ENCODE data around the gene SYCP2. TPM values are rescaled to one million over a fixed set of nuclear protein-coding genes. Genes with fewer than 3 reads are reported as not detected.

Gene SYCP2
- total and polyA plus RNA-seq, 7 donors, result 0.50 to 7.8 (median 1.6) TPM

DNA sequence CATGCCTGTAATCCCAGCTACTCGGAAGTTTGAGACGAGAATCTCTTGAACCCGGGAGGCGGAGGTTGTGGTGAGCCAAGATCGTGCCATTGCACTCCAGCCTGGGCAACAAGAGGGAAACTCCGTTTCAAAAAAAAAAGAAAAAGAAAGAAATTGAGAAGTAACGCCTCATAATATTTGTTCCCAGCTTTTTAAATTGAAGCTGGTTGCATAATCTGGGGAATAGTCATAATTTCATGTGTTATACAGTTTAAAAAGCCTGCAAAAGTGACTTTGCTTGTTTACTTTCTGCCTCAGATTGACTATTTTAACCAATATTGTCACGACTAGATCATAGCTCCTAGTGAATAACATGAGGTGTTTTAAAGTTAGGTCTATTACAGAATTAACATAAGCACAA lies 13.9 kb upstream of the SYCP2 start:
- no peak for TF ChIP-seq POLR2A (IDR thresholded peaks at IDR 0.05)
- TF ChIP-seq, protein P1, sequence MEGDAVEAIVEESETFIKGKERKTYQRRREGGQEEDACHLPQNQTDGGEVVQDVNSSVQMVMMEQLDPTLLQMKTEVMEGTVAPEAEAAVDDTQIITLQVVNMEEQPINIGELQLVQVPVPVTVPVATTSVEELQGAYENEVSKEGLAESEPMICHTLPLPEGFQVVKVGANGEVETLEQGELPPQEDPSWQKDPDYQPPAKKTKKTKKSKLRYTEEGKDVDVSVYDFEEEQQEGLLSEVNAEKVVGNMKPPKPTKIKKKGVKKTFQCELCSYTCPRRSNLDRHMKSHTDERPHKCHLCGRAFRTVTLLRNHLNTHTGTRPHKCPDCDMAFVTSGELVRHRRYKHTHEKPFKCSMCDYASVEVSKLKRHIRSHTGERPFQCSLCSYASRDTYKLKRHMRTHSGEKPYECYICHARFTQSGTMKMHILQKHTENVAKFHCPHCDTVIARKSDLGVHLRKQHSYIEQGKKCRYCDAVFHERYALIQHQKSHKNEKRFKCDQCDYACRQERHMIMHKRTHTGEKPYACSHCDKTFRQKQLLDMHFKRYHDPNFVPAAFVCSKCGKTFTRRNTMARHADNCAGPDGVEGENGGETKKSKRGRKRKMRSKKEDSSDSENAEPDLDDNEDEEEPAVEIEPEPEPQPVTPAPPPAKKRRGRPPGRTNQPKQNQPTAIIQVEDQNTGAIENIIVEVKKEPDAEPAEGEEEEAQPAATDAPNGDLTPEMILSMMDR (IDR thresholded peaks at IDR 0.05), result no peak
- TF ChIP-seq EP300 (IDR thresholded peaks at IDR 0.05), result no peak
- TF ChIP-seq POLR2AphosphoS5 (IDR thresholded peaks at IDR 0.05), result no peak
- no peak for DNase-seq
- H3K4me1 ChIP-seq, result peaks cover 0 to 42% (median 12%) of the 10 kb centered on the region in 4 donors
- H3K27ac ChIP-seq, result no peak overlapping the region
- peaks cover 4 to 38% (median 9%) of the 10 kb centered on the region in 4 donors for H3K36me3 ChIP-seq
- no peaks in the 10 kb centered on the region for H3K27me3 ChIP-seq
- no peak overlapping the region for H3K4me3 ChIP-seq
- H3K9me3 ChIP-seq, result no peaks in the 10 kb centered on the region
- intact Hi-C loops (cut with DNase I), result no loop called here
- WGBS, 2 donors, result 89 to 91% methylated on average over 8 of the region's 8 CpGs

DNA sequence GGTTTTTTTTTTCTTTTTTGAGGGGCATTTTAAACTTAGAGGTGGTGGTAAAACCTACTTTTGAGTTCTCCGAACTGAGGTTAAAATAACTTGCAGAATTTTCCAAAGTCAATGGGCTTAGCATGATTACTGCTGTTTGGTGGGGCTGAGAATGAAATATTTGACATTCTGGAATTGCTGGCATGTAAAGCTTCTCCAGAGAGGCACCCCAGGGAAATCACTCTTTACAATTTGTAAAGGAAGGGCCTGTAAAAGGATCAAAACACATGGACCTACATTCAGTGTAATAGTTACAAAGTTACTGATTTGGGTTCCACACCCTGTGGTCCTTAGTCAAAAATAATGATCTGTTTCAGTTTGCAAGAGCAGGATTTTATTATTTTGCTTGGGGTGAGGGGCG lies 12.3 kb upstream of the SYCP2 start:
- no peak for TF ChIP-seq POLR2A (IDR thresholded peaks at IDR 0.05)
- TF ChIP-seq, protein P1 (IDR thresholded peaks at IDR 0.05), result no peak
- no peak for TF ChIP-seq EP300 (IDR thresholded peaks at IDR 0.05)
- no peak for TF ChIP-seq POLR2AphosphoS5 (IDR thresholded peaks at IDR 0.05)
- H3K27me3 ChIP-seq, result no peaks in the 10 kb centered on the region
- H3K4me3 ChIP-seq, result no peak overlapping the region
- peaks cover 0 to 57% (median 21%) of the 10 kb centered on the region in 4 donors for H3K4me1 ChIP-seq
- intact Hi-C loops (cut with DNase I), result no loop called here
- WGBS, 2 donors, result 92 to 96% methylated on average over 2 of the region's 2 CpGs
- peak overlapping the region in 1 of 4 donors; percentile 51 for H3K27ac ChIP-seq
- peaks cover 4 to 40% (median 9%) of the 10 kb centered on the region in 4 donors for H3K36me3 ChIP-seq
- no peaks in the 10 kb centered on the region for H3K9me3 ChIP-seq
- DNase-seq, result no peak

DNA sequence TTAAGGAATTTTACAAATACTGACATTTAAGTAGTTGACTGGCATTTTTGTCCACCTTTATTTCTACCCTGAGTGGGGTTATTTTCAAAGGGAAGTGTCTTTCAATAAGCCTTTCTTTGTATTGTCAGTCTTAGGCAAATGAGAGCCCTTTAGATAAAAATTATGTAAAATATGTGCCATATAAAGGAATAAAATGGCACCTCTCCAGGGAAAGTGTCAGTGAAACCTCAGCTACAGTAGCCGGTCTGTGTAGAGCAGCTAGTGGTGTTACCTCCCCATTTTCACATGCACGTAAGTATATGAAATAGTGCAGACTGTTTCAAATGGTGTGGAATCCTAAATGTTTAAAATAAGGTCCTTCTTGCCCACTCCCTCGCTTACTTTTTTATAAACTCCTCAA lies 11.7 kb upstream of the SYCP2 start:
- Histone ChIP-seq H3K4me1 (peaks cover 0 to 57% (median 21%) of the 10 kb centered on the region in 4 donors), H3K4me3 (no peak overlapping the region), H3K36me3 (peaks cover 4 to 38% (median 9%) of the 10 kb centered on the region in 4 donors), H3K27me3 (no peaks in the 10 kb centered on the region), H3K27ac (peak overlapping the region in 2 of 4 donors; percentile 23 to 51), H3K9me3 (no peaks in the 10 kb centered on the region)
- WGBS, 2 donors, result 84 to 87% methylated on average over 3 of the region's 3 CpGs
- intact Hi-C loops (cut with DNase I), result no loop called here
- no peak for TF ChIP-seq EP300 (IDR thresholded peaks at IDR 0.05)
- no peak for TF ChIP-seq POLR2AphosphoS5 (IDR thresholded peaks at IDR 0.05)
- TF ChIP-seq POLR2A (IDR thresholded peaks at IDR 0.05), result no peak
- TF ChIP-seq, protein P1 (IDR thresholded peaks at IDR 0.05), result no peak
- DNase-seq, result no peak

DNA sequence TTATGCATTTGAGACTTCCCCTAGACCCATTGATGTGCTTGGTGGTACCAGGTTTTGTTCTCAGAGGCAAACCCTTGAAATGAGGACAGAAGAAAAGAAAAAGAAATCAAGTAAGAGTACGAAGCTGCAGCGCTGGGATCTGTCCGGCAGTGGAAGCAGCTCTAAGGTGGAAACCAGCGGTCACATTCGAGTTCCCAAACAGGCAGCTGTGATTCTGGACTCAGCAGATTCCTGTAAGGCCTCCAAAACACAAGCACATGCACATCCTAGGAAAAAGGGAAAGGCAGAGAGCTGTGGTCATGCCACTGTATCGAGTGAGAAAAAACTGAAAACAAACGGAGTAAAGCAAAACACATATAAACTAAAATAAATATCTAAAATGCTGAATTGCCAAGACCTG lies 11.3 kb upstream of the SYCP2 start:
- Histone ChIP-seq H3K4me3 (no peak overlapping the region), H3K9me3 (no peaks in the 10 kb centered on the region), H3K27me3 (no peaks in the 10 kb centered on the region), H3K27ac (peak overlapping the region in 2 of 4 donors; percentile 17 to 23), H3K36me3 (peaks cover 4 to 34% (median 9%) of the 10 kb centered on the region in 4 donors), H3K4me1 (peaks cover 0 to 57% (median 21%) of the 10 kb centered on the region in 4 donors)
- TF ChIP-seq, protein P1 (IDR thresholded peaks at IDR 0.05), result no peak
- no peak for TF ChIP-seq POLR2AphosphoS5 (IDR thresholded peaks at IDR 0.05)
- no peak for DNase-seq
- WGBS, 2 donors, result 89 to 94% methylated on average over 7 of the region's 7 CpGs
- intact Hi-C loops (cut with DNase I), result no loop called here

DNA sequence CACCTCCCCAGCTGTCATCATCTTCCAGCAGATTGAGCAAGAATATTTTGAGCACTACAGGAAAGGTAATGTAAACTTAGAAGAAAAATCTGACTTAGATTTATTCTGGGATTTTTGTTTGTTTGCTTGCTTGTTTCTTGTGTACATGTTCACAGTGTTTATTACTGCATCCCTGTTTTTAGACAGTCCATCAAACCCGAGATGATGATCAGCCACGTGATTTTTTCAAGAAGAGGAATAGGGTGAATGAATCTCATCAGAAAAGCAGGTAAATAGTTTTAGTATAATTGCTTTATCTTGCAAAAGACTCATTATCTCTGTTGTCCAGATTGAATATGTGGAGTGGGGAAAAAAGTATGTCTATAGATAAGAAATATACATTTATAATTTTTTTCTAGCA lies 8.8 kb upstream of the SYCP2 start:
- intact Hi-C loops (cut with DNase I), result no loop called here
- Histone ChIP-seq H3K36me3 (peaks cover 4 to 34% (median 9%) of the 10 kb centered on the region in 4 donors), H3K9me3 (no peaks in the 10 kb centered on the region), H3K4me1 (peaks cover 0 to 64% (median 43%) of the 10 kb centered on the region in 4 donors), H3K4me3 (no peak overlapping the region), H3K27me3 (no peaks in the 10 kb centered on the region), H3K27ac (peak overlapping the region in 3 of 4 donors; percentile 96 to 98 (median 98))
- no peak for DNase-seq
- WGBS, 2 donors, result 85 to 89% methylated on average over 2 of the region's 2 CpGs
- TF ChIP-seq EP300 (IDR thresholded peaks at IDR 0.05) (no peak), POLR2A (IDR thresholded peaks at IDR 0.05) (no peak), POLR2AphosphoS5 (IDR thresholded peaks at IDR 0.05) (no peak)
- TF ChIP-seq, protein P1 (IDR thresholded peaks at IDR 0.05), result no peak

Measured in sigmoid colon (tissue), 7 donors.